Measurements from ENCODE around the gene ESPN.
"Not testable (repeated sequence)": the region's sequence is repeated elsewhere in the genome, so short reads cannot be mapped to it uniquely, and the experiment has no call there.

The ESPN gene

GRCh38 chr1:6448749-6449631, 24.4 kb downstream of the ESPN start:
- no peak for DNase-seq

GRCh38 chr1:6450005-6450450, 25.5 kb downstream of the ESPN start:
- no peak for DNase-seq

GRCh38 chr1:6450486-6450885, 25.9 kb downstream of the ESPN start:
- not testable (repeated sequence) for DNase-seq

- DNase-seq: no peak
These were observed 26.4 kb downstream of the ESPN start for GRCh38 chr1:6450943-6451373.

- not testable (repeated sequence) for DNase-seq
These were observed 29.6 kb downstream of the ESPN start for GRCh38 chr1:6453895-6454855.

- no peak for DNase-seq
These were observed 30.5 kb downstream of the ESPN start for GRCh38 chr1:6454856-6455751.

- not testable (repeated sequence) for DNase-seq
These were observed 31.4 kb downstream of the ESPN start for GRCh38 chr1:6455752-6456520.

- no peak for DNase-seq
These were observed 32.4 kb downstream of the ESPN start for GRCh38 chr1:6456800-6457466.

GRCh38 chr1:6459850-6460265, 35.3 kb downstream of the ESPN start:
- no peak for DNase-seq

- DNase-seq: no peak
These were observed 35.9 kb downstream of the ESPN start for GRCh38 chr1:6460301-6461050.

GRCh38 chr1:6461051-6461530, 36.5 kb downstream of the ESPN start:
- DNase-seq: no peak

GRCh38 chr1:6461538-6462411, 37.2 kb downstream of the ESPN start:
- DNase-seq: no peak

- DNase-seq: no peak
These were observed 38.0 kb downstream of the ESPN start for GRCh38 chr1:6462412-6463119.

- no peak for DNase-seq
These were observed 38.5 kb downstream of the ESPN start for GRCh38 chr1:6463120-6463412.

- DNase-seq: no peak
These were observed 39.9 kb downstream of the ESPN start for GRCh38 chr1:6464514-6464836.

GRCh38 chr1:6464915-6465314, 40.3 kb downstream of the ESPN start:
- no peak for DNase-seq

GRCh38 chr1:6465461-6466005, 41.0 kb downstream of the ESPN start:
- DNase-seq: no peak

- DNase-seq: no peak
These were observed 41.4 kb downstream of the ESPN start, which contains the start of gene TNFRSF25 for GRCh38 chr1:6466023-6466422. Gene TNFRSF25, minus strand, starts transcription at chr1:6466173. Its CDS starts 66 bp downstream, at chr1:6466107.
